Fibroblast of skin of right quadriceps (primary cell): Measurements from ENCODE around the gene PRICKLE4.
"Not testable (repeated sequence)": the region's sequence is repeated elsewhere in the genome, so short reads cannot be mapped to it uniquely, and the experiment has no call there.

ENCODE experiments used
- DNase-seq: peaks from one replicate; pipeline ENCODE4 v3.0.0-alpha.2; 2013

Gene PRICKLE4

DNA sequence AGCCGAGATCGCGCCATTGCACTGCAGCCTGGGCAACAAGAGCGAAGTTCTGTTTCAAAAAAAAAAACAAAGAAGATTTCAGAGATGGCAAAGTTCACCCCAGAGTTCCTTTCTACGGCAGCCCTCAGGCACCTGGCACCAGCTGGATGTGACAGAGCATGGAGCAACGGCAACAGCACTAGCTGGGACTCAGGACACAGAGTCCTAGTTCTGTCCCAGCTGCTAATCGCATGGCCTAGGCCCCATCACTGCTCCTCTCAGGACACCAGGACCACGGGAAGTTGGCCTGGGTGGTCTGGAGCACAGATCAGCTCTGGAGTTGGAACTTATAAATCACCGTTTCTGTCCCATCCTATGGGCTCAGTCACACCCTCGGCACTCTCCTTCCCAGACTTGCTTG, 34.5 kb upstream of the PRICKLE4 start:
- DNase-seq, result no peak

DNA sequence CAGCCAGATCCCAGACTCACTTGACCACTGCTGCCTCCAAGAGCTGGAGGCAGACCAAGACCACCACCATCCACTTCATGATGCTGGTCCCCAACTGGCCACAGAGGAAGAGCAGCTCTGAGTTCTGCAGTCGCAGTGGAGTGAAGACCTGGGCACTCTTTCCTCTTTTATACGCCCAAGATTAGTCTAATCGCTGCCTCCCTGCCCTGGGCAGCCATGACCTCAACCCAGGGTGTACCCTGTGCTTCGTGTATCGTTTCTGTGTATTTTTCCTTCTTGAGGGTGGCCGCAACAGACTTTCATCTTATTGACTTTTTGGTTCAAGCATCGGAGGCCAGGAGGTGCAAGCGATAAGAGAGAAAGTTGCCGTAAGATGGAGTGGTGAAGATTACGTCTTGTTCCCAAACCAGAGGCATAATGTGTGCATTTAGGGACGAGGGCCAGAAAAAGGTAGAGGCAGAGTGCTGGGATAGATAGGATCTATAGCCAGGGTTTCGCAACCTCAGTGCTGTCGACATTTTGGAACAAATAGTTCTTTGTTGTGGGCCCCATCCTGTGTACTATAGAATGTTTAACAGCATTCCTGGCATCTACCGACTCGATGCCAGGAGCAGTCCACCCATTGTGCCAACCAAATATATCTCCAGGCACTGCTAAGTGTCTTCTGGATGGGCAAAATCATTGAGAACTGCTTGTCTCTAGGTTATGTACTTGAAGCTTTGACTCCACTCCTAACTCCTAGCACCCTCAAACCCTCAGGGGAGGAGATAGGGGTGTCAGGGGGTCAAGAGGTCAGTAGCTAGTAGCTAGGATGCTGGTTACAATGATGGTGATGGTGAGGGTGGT, 33.1 kb upstream of the PRICKLE4 start, which contains the start of gene PGC:
Gene PGC, minus strand, starts transcription at position 142 of the 846 bp plus-strand sequence. Its CDS starts 63 bp downstream, at position 79.
- no peak for DNase-seq

DNA sequence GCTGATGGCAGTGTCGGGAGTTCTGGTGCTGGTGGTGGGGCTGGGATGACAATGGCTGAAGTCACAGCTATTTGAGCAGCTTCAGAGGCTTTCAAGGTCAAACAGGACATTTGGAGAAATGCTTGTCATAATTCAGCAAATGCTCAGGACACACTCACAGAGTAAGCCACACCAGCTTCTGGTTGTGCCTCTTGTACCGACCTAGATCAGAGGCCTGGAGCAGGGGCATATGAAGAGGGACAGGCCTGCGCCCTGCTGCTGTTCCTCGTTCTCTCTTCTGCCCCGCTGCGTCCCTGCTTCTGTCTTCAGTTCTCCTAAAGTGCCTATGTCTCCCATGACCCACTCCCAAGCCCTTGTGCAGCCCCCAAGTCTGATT, 32.5 kb upstream of the PRICKLE4 start:
- DNase-seq, result no peak

DNA sequence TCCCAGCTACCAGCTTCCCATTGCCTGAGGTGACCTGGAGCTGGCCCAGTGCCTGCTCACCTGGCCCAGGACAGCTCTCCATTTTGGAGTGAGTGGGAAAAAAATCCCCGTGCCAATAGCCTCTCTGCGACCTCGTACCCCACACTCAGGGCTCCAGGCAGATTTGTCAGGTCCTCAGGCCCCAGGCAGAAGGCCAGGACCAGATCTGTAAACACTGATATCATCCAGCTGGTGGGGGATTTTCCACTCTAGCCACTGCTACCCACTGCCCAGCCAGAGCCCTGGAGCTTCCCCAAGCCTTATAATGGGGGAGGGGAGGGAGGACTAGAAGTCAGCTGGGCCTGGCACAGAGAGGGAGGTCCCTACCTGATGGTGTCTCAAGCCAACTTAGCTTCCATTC, 32.0 kb upstream of the PRICKLE4 start:
- DNase-seq, result no peak

DNA sequence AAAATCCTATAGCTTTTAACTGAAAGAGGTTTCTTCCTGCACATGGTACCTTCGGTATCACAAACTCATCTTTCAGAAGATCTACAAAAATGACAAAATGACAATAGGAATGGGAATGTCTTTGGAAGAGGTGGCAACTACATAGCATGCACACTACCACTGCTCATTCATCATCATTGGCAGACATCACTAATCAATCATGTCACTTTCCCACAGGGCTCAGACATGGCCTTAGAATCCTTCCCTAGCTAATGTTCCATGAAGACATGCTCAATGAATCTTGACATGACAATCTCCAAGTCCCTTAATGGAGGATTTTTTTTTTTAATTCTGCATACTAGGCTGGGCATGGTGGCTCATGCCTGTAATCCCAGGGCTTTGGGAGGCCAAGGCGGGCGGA, 30.2 kb upstream of the PRICKLE4 start:
- DNase-seq, result no peak

DNA sequence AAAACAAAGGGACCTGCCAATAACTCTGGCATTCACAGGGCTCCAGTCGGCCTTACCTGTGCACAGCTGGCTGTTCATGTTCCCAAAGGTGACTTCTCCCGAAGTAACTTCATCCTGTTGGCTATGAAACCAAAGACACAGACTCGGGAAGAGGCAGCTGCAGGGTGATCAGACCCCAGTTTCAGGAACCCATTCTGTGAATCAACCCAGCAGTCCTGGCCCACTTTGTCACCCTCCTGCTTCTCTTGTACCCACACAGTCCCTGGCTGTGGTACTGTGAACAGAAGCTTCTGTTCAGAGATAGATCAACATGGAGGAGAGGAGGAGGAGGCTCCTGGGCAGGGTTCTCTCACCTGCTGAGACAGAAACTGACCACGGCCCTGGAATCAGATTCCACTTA, 24.7 kb upstream of the PRICKLE4 start:
- DNase-seq, result no peak

DNA sequence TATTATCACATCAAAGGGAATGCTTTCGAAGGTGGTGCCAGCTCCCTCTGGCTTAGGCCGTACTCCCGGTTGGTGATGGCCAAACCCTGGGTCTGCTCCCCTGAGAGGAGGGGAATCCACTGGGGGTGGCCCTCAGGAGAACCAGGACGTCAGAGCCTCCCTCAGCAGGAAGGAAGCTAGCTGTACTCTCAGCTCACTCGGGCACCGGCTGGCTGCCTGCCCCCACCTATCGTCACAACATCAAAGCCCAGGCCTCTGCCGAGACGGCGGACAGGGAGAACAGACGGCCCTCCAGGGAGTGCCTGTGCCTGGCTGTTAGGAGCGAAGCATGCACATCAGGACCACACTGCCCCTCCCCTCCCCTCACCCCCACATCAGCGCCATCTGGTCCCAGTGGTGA, 24.2 kb upstream of the PRICKLE4 start:
- DNase-seq, result no peak

DNA sequence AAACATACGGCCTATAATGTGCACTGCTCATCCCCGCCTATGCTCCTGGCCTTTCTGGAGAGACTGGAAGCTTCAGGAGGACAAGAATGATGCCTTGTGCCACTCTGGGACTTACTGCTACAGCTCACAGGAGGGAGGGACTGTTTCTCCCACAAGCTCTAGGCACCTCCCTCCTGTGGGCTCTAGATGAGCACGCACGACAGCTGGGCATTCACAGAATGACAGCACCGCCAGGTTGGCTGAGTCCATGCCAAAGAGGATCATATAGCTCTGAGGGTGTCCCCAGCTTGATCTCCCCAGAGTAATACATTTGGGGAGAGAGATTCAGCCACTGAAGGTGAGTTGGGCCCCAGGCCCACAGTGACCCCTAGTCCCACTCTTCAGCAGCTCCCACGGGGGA, 23.3 kb upstream of the PRICKLE4 start:
- DNase-seq, result no peak

DNA sequence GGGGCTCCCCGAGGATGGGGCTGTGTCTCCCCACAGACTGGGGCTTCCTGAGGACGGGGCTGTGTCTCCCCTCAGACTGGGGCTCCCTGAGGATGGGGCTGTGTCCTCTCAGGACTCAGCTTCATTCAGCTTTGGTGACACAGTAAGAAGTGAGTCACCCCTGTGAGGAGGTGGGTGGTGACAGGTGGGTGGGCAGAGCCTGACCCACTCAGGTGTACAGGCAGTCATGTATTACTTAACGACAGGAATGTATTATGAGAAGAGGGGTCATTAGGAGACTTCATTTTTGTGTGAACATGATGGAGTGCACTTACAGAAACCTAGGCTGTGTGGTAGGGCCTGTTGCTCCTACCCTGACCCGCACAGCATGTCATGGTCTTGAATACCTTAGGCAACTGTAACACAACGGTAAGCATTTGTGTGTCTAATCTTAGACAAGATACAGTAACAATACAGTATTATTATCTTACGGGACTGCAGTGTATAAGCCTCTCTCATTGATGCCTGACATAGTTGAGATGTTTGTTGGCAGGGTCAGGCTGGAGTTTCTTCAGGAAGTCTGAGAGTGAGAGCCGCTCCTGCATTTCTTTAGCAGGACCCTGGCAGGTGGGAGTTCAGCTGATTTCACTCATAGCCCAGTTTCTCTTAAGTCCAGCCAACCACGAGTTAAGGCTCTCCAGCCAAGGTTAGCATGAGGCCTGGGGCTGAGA, 22.5 kb upstream of the PRICKLE4 start:
- no peak for DNase-seq

DNA sequence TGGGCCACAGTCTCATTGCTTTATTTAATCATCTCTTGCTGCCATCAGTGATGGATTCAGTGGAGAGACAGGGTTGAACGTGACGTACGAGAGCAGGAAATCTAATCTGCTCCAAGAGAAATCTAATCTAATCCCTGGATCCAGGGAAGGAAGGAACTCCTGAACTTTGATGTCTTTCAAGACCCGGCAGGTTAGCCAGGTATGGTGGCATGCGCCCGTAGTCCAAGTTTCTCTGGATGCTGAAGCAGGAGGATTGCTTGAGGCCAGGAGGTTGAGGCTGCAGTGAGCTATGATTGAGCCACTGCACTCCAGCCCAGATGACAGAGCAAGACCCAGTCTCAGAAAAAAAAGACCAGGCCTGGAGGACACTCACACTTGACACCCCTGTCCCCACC, 21.9 kb upstream of the PRICKLE4 start:
- DNase-seq, result no peak

DNA sequence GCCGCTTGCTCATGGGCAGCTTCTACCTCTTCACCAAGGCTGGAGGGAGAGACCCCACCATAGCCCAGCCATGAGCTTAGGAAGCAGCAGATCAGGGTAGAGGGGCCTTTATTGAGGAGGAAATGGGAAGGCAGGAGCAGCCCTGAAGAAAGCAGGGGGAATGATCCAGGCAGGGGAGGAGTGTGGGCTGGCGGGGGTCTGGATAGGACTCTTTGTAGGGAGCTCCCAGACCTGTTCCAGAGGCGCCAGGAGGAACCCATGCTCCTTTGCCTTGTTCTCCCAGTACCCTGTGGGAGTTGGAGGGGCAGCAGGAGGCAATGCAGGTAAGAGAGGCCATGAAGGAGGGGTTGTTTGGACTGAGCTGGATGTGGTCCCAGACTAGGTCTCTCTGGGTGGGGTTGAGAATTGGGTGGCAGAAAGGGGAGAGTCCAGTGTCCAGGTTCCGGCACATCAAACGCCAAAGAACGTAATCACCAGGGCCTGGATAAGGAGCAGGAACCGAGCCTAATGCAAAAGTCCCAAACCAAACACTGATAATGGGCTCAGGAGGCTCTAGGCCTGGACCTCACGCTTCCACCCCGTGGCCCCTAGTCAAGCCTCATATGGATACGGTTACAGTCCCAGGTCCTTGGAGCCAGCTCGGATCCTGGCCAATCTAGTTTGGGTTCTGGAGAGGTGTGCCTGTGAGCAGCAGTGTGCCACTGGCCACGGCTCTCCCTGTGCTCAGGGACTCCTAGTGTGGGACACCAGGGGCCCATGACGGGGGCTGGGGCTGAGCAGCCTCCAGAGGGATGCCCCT, 21.3 kb upstream of the PRICKLE4 start:
- no peak for DNase-seq

DNA sequence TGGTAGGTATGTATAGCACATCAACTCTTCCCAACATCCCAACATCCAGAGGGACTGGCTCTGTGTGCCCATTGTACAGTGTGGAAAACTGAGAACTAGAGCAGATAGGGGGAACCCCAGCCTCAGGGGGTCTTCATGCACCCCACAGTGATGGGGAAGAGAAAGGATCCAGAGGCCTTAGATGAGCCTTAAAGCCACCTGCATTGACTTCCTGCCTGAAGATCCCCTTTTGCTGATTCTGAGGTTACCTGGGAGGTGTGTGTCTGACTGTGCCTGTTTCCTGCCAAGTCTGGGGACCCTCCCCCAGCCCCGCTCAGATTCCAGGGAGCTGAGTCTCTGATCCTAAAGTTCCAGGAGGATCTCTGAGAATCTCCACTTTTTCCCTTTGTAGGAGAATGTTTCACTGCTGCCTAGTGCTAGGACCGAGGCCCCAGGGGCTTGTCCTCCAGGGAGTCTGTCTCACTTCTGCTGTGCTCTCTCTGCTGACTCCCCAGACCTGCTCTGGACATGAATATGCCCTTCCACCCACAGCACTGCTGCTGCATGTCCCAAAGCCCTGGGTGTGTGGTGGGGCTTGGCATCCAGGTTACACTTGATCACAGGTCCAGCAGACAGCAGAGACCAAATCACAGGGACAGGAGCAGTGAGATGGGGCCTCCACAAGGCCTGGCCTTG, 20.5 kb upstream of the PRICKLE4 start:
- no peak for DNase-seq

DNA sequence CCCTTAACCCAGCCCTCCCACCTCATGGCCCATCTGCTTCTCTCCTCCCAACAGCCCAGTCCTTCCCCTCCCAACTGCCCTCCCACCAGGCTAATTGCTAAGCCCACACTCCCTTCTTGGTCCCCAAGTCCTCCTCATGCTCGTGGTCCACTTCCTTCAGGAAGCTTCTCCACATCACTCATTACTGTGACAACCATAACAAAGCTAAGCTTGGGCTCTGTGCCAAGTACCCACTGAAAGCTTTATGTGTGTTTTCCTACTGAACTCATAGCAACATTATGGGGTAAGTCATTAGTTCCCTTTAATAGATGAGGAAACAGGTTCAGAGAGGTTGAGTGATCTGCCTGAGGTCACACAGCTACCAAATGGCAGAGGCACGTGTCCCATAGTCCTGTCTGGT, 17.1 kb upstream of the PRICKLE4 start:
- DNase-seq, result no peak

DNA sequence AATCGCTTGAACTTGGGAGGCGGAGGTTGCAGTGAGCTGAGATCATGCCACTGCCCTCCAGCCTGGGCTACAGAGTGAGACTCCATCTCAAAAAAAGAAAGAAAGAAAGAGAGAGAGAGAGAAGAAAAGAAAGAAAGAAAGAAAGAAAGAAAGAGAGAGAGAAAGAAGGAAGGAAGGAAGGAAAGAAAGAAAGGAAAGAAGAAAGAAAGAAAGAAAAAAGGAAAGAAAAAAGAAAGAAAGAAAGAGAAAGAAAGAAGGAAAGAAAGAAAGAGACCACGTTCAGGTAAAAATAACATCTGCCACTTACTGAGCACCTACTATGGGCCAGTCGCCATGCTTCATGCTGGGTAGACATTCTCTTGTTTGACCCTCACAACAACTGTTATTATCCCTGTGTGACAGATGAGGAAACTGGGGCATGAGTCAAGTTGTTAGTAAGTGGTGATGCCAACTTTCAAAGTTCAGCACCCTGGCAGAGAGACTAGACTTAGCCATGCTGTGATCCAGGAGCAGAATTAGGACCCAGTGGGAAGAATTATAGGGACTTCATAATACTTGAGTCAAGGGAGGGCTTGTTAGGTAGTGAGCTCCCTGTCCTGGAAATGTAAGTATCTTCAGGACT, 14.4 kb upstream of the PRICKLE4 start:
- DNase-seq, result not testable (repeated sequence)

DNA sequence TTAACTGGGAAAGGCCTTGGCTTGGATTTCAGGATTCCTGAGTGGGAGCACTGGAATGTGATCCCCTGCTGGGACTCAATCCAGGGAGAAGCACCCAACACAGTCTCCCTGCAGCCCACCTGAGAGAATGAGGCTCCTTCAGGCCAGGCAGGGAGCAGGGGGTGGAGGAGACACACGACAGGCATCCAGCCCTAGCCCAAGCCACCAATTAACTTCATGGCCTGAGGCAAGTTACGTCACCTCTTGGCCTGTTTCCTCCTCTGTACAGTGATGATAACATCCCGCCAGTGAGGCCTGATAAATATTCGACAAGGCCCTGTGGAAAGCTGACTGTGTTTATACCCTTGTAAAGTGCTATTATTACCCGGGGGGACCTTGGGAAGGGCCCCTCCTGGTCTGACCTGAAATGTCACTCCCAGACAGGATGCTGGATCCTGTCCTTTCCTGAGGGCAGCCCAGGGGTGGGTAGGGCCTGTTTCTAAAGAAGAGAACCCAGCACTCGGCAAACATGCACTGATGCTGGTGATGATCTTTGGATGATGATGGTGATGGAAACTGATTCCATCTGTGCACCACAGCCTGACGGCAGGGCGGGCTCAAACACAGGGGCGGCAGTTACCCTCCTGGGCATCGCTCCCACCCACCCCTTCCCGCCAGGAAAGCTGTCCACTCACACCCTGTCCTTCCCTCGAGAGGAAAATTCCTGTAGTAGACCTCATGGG, 13.3 kb upstream of the PRICKLE4 start:
- peak; percentile 58 for DNase-seq

DNA sequence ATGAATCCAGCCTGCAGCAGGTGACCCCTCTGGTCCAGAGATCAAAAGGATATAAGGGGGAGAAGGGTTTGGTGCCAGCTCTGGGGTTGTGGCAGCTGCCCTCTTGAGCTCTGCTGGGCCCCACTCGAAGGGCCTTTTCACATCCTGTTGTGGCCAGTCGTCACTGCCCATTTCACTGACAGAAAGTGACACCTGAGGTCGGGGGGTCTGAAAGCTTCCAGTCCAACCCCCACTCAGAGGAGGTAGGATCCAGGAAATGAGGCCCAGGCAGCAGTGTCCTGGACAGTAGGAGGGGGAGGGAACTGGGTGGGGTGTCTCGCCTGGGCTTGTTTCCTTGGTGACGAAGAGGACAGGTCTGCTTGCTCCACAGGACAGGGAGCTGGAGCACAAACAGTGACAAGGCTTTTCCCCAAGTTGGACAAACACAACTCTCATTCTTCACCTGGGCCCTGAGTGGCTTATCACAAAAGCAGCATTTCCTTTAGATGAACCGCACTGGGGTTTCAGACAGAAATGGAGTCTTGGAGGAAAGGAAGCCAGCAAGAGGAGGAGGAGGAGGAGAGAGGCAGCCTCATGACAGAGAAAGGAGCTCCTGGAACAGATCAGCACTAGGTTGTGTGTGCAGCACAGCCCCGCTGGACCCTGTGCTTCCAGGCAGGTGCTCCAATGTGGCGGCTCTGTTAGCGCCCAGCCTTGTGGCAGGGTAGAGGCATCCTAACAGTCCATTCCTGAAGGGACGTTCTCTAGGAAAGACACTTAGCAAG, 11.9 kb upstream of the PRICKLE4 start:
- no peak for DNase-seq

DNA sequence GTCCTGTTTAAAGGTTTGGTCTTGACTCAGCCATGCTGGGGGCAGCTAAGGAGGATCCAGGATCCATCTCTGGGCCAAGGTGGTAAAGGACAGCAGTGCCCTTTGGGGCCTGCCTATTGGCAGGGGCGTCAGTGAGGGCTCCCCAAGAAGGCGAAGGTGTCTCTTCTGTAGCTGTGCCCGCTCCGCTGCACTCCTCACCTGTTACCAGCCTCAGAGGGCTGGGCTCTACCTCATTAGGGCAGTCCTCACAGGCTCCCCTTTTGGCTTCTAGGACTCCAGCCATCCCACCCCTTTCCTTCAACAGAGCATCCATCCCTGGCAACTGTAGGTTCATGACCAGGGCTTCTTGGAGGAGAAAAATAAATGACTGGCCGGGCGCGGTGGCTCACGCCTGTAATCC, 11.2 kb upstream of the PRICKLE4 start:
- DNase-seq, result no peak

DNA sequence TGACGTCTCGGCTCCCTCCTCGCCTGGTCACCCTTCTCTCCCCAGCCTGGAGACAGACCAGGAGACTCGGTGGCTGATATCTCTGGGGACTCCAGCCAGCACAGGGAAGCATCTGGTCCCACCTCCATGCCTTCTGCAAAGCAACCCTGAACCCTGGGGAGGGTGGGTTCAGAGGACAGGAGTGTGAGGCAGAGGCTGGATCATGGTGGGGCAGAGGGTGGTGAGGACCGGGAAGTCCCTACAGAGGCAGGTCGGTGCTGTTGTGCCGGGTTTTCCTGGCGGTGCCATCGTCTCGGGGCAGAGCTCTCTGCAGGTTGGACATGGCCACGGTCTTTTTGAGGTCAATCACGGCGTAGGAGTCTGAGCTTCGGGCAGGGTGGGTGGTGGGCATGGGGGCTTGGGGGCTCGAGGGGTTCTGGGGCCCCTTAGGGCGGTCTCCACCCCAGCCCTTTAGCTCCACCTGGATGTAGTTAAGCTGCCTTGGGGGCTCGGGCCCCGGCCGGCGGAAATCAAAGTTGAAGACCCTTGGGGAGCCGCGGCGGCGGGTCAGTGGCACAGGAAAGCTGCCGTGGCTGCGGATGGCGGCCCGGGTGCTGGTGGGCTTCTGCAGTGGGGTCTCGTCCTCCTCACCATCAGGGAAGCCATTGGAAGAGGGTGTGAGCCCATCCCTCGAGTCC, 10.1 kb upstream of the PRICKLE4 start:
- DNase-seq, result no peak

DNA sequence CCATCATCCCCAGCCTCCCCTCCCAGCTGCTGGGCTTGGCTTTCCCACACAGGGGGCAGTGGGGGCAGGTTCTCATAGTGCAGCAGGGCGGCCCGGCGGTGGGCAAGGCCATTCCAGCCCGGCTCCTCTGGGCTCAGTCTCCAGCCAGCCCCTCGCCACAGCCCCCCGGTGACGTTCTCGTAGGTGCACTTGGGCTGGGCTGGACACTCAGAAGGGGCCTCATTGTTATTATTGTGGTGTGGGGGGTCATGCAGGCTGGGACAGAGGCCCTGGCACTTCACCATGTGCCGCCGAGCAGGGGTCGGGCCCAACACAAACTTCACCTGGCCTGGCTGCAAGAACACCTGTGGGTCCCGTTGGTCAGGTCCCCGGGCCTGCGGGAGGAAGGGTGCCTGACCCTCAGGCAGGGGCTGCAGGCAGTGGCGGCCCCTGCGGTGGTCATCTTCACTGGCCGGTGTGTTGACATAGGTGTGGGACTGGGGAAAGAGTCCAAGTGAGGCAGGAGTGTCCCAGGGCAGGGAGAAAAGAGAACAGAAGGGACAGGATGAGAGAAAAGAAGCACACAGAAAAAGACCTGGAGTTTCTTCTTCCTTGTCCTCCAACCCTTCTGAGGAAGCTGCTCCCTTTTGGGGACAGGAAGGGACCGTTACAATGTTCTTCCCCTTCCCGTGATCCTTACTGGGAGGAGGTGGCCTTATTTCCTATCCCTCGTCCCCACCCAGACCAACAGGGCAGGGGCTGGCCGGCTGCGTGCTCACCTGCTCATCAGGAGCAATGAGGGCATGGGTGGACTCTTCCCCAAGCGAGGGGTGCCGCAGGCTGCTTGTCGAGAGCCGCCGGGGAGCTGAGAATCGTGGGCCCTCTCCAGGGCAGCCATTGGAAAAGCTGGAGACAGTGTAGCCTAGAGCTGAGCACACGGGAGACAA, 9.3 kb upstream of the PRICKLE4 start:
- no peak for DNase-seq
